ENCODE data around the gene TSPAN14. TPM values are rescaled to one million over a fixed set of nuclear protein-coding genes. Genes with fewer than 3 reads are reported as not detected.
"Not testable (repeated sequence)": the region's sequence is repeated elsewhere in the genome, so short reads cannot be mapped to it uniquely, and the experiment has no call there.

Gene TSPAN14
- total and polyA plus RNA-seq, 4 donors: 19.9 to 36.8 (median 27.3) TPM

GRCh38 chr10:80530816-80531215, 76.7 kb downstream of the TSPAN14 start:
- TF ChIP-seq, protein P1, sequence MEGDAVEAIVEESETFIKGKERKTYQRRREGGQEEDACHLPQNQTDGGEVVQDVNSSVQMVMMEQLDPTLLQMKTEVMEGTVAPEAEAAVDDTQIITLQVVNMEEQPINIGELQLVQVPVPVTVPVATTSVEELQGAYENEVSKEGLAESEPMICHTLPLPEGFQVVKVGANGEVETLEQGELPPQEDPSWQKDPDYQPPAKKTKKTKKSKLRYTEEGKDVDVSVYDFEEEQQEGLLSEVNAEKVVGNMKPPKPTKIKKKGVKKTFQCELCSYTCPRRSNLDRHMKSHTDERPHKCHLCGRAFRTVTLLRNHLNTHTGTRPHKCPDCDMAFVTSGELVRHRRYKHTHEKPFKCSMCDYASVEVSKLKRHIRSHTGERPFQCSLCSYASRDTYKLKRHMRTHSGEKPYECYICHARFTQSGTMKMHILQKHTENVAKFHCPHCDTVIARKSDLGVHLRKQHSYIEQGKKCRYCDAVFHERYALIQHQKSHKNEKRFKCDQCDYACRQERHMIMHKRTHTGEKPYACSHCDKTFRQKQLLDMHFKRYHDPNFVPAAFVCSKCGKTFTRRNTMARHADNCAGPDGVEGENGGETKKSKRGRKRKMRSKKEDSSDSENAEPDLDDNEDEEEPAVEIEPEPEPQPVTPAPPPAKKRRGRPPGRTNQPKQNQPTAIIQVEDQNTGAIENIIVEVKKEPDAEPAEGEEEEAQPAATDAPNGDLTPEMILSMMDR (IDR thresholded peaks at IDR 0.05; ENCODE audit: low read depth, low read length, missing input control): no peak
- TF ChIP-seq, protein P2, sequence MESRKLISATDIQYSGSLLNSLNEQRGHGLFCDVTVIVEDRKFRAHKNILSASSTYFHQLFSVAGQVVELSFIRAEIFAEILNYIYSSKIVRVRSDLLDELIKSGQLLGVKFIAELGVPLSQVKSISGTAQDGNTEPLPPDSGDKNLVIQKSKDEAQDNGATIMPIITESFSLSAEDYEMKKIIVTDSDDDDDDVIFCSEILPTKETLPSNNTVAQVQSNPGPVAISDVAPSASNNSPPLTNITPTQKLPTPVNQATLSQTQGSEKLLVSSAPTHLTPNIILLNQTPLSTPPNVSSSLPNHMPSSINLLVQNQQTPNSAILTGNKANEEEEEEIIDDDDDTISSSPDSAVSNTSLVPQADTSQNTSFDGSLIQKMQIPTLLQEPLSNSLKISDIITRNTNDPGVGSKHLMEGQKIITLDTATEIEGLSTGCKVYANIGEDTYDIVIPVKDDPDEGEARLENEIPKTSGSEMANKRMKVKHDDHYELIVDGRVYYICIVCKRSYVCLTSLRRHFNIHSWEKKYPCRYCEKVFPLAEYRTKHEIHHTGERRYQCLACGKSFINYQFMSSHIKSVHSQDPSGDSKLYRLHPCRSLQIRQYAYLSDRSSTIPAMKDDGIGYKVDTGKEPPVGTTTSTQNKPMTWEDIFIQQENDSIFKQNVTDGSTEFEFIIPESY (IDR thresholded peaks at IDR 0.05): no peak
- TF ChIP-seq JUND (IDR thresholded peaks at IDR 0.05): no peak
- TF ChIP-seq HNF4A (conservative IDR thresholded peaks at IDR 0.05): no peak
- TF ChIP-seq, protein P3, sequence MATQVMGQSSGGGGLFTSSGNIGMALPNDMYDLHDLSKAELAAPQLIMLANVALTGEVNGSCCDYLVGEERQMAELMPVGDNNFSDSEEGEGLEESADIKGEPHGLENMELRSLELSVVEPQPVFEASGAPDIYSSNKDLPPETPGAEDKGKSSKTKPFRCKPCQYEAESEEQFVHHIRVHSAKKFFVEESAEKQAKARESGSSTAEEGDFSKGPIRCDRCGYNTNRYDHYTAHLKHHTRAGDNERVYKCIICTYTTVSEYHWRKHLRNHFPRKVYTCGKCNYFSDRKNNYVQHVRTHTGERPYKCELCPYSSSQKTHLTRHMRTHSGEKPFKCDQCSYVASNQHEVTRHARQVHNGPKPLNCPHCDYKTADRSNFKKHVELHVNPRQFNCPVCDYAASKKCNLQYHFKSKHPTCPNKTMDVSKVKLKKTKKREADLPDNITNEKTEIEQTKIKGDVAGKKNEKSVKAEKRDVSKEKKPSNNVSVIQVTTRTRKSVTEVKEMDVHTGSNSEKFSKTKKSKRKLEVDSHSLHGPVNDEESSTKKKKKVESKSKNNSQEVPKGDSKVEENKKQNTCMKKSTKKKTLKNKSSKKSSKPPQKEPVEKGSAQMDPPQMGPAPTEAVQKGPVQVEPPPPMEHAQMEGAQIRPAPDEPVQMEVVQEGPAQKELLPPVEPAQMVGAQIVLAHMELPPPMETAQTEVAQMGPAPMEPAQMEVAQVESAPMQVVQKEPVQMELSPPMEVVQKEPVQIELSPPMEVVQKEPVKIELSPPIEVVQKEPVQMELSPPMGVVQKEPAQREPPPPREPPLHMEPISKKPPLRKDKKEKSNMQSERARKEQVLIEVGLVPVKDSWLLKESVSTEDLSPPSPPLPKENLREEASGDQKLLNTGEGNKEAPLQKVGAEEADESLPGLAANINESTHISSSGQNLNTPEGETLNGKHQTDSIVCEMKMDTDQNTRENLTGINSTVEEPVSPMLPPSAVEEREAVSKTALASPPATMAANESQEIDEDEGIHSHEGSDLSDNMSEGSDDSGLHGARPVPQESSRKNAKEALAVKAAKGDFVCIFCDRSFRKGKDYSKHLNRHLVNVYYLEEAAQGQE (IDR thresholded peaks at IDR 0.05): no peak
- no peak for TF ChIP-seq SP1 (IDR thresholded peaks at IDR 0.05)
- WGBS: 57% methylated on average over 2 of the region's 2 CpGs
- H3K4me1 ChIP-seq (ENCODE audit: control insufficient read depth in 4 of 4, insufficient read depth in 4 of 4, low read length in 3 of 4): peaks cover 0 to 4% (median 2%) of the 10 kb centered on the region in 4 donors

GRCh38 chr10:80532571-80532970, 78.5 kb downstream of the TSPAN14 start:
- WGBS: 93% methylated on average over 4 of the region's 4 CpGs
- H3K27ac ChIP-seq (ENCODE audit: low read depth in 1 of 2, low read length in 2 of 2): no peak overlapping the region
- H3K9me3 ChIP-seq (ENCODE audit: control insufficient read depth in 4 of 4, low read length in 3 of 4): no peaks in the 10 kb centered on the region
- no peak overlapping the region for H3K4me3 ChIP-seq (ENCODE audit: low read depth in 1 of 3, low read length in 3 of 3)
- no peaks in the 10 kb centered on the region for H3K27me3 ChIP-seq (ENCODE audit: control insufficient read depth in 4 of 4, insufficient read depth in 4 of 4, low read length in 3 of 4)
- H3K36me3 ChIP-seq (ENCODE audit: control insufficient read depth in 4 of 4, insufficient read depth in 3 of 4, low read depth in 1 of 4, low read length in 3 of 4): no peaks in the 10 kb centered on the region
- DNase-seq (ENCODE audit: low spot score): no peak
- peaks cover 0 to 10% (median 8%) of the 10 kb centered on the region in 4 donors for H3K4me1 ChIP-seq (ENCODE audit: control insufficient read depth in 4 of 4, insufficient read depth in 4 of 4, low read length in 3 of 4)
- TF ChIP-seq GABPA (IDR thresholded peaks at IDR 0.05 in 1 of 2, conservative IDR thresholded peaks at IDR 0.05 in 1 of 2) (no peak), HNF4A (conservative IDR thresholded peaks at IDR 0.05) (peak; percentile 48 to 52), YY1 (IDR thresholded peaks at IDR 0.05) (no peak)
- TF ChIP-seq, protein P4, sequence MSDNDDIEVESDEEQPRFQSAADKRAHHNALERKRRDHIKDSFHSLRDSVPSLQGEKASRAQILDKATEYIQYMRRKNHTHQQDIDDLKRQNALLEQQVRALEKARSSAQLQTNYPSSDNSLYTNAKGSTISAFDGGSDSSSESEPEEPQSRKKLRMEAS (IDR thresholded peaks at IDR 0.05): no peak
- no peak overlapping the region for H3K9ac ChIP-seq (ENCODE audit: low read depth in 1 of 2, low read length in 2 of 2)

More at GRCh38 chr10:80530816-80531215, 76.7 kb downstream of the TSPAN14 start:
- no peak for DNase-seq (ENCODE audit: low spot score)
- Histone ChIP-seq H3K27ac (ENCODE audit: low read depth in 1 of 2, low read length in 2 of 2) (no peak overlapping the region), H3K9ac (ENCODE audit: low read depth in 1 of 2, low read length in 2 of 2) (no peak overlapping the region), H3K4me3 (ENCODE audit: low read depth in 1 of 3, low read length in 3 of 3) (no peak overlapping the region), H3K36me3 (ENCODE audit: control insufficient read depth in 4 of 4, insufficient read depth in 3 of 4, low read depth in 1 of 4, low read length in 3 of 4) (no peaks in the 10 kb centered on the region), H3K27me3 (ENCODE audit: control insufficient read depth in 4 of 4, insufficient read depth in 4 of 4, low read length in 3 of 4) (no peaks in the 10 kb centered on the region), H3K9me3 (ENCODE audit: control insufficient read depth in 4 of 4, low read length in 3 of 4) (no peaks in the 10 kb centered on the region)

DNA sequence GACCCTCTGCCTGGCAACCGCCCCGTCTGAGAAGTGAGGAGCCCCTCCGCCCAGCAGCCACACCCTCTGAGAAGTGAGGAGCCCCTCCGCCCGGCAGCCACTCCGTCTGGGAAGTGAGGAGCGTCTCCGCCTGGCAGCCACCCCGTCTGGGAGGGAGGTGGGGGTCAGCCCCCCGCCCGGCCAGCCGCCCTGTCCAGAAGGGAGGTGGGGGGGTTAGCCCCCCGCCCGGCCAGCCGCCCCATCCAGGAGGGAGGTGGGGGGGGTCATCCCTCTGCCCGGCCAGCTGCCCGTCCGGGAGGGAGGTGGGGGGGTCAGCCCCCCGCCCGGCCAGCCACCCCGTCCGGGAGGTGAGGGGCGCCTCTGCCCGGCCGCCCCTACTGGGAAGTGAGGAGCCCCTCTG, 79.9 kb downstream of the TSPAN14 start:
- peaks cover 0 to 10% (median 8%) of the 10 kb centered on the region in 4 donors for H3K4me1 ChIP-seq (ENCODE audit: control insufficient read depth in 4 of 4, insufficient read depth in 4 of 4, low read length in 3 of 4)
- not testable (repeated sequence) for H3K36me3 ChIP-seq (ENCODE audit: control insufficient read depth in 4 of 4, insufficient read depth in 3 of 4, low read depth in 1 of 4, low read length in 3 of 4); H3K27ac ChIP-seq (ENCODE audit: low read depth in 1 of 2, low read length in 2 of 2); H3K4me3 ChIP-seq (ENCODE audit: low read depth in 1 of 3, low read length in 3 of 3); DNase-seq (ENCODE audit: low spot score); H3K9ac ChIP-seq (ENCODE audit: low read depth in 1 of 2, low read length in 2 of 2); H3K27me3 ChIP-seq (ENCODE audit: control insufficient read depth in 4 of 4, insufficient read depth in 4 of 4, low read length in 3 of 4); H3K9me3 ChIP-seq (ENCODE audit: control insufficient read depth in 4 of 4, low read length in 3 of 4)
- 93% methylated on average over 18 of the region's 25 CpGs for WGBS

- H3K9ac ChIP-seq (ENCODE audit: low read depth in 1 of 2, low read length in 2 of 2); H3K9me3 ChIP-seq (ENCODE audit: control insufficient read depth in 4 of 4, low read length in 3 of 4); DNase-seq (ENCODE audit: low spot score); H3K36me3 ChIP-seq (ENCODE audit: control insufficient read depth in 4 of 4, insufficient read depth in 3 of 4, low read depth in 1 of 4, low read length in 3 of 4); H3K27ac ChIP-seq (ENCODE audit: low read depth in 1 of 2, low read length in 2 of 2); H3K4me3 ChIP-seq (ENCODE audit: low read depth in 1 of 3, low read length in 3 of 3); H3K27me3 ChIP-seq (ENCODE audit: control insufficient read depth in 4 of 4, insufficient read depth in 4 of 4, low read length in 3 of 4): not testable (repeated sequence)
- WGBS: 91% methylated on average over 27 of the region's 30 CpGs
- peaks cover 0 to 10% (median 8%) of the 10 kb centered on the region in 4 donors for H3K4me1 ChIP-seq (ENCODE audit: control insufficient read depth in 4 of 4, insufficient read depth in 4 of 4, low read length in 3 of 4)
These were observed 80.5 kb downstream of the TSPAN14 start for GRCh38 chr10:80534646-80535045.
